IMR-90 (cell line): ENCODE data around the gene ELL2. TPM values are rescaled to one million over a fixed set of nuclear protein-coding genes. Genes with fewer than 3 reads are reported as not detected.

Experiments
- ATAC-seq: fragments of 200-7000 bp; cut with Tn5 transposase; 2 replicates; pipeline ENCODE4 v1.9.1; 2020; ENCODE audit warnings: low read depth, mild to moderate bottlenecking, moderate library complexity
- BruUV-seq: library from RNA; stranded (reverse); fragments of 400-500 nt; replicated peaks from 2 replicates; lab custom pipeline; 2021; lab: Mats Ljungman, UMichigan
- CTCF ChIA-PET: fragments of 300-600 bp; formaldehyde crosslinking; extraction: SDS; loops from one replicate; lab custom pipeline; 2021; ENCODE audit warnings: antibody characterized with exemption; lab: Yijun Ruan, JAX
- POLR2A ChIA-PET: fragments of 300-600 bp; sonication (Branson Sonifier 250); formaldehyde crosslinking; loops from one replicate; lab custom pipeline; 2022; ENCODE audit warnings: antibody characterized with exemption; ENCODE audit not compliant: unreplicated experiment; lab: Charles Lee
- DNase-seq: peaks from one replicate; pipeline ENCODE4 v3.0.0; 2013
- H2AFZ ChIP-seq: replicated peaks from 2 replicates; pipeline ENCODE3; 2013; ENCODE audit warnings: low read length, mild to moderate bottlenecking; ENCODE audit not compliant: poor library complexity
- H2AK5ac ChIP-seq: 2 replicates; pipeline ENCODE4 v1.6.1; 2013; ENCODE audit warnings: low read depth, low read length, inconsistent platforms
- H2AK9ac ChIP-seq: replicated peaks from 2 replicates; pipeline ENCODE3; 2013; ENCODE audit warnings: mild to moderate bottlenecking, low read depth, low read length, moderate library complexity; ENCODE audit not compliant: poor library complexity
- H2BK120ac ChIP-seq: 2 replicates; pipeline ENCODE4 v1.6.1; 2013; ENCODE audit warnings: low read depth, low read length, inconsistent platforms
- H2BK15ac ChIP-seq: 3 replicates; pipeline ENCODE4 v1.6.1; 2013; ENCODE audit warnings: low read depth, low read length, inconsistent platforms
- H2BK20ac ChIP-seq: 2 replicates; pipeline ENCODE4 v1.6.1; 2013; ENCODE audit warnings: low read depth, mild to moderate bottlenecking, inconsistent platforms, low read length, moderate library complexity
- H2BK5ac ChIP-seq: 2 replicates; pipeline ENCODE4 v1.6.1; 2013; ENCODE audit warnings: mild to moderate bottlenecking, low read depth, low read length, inconsistent platforms; ENCODE audit not compliant: poor library complexity, severe bottlenecking
- H3K14ac ChIP-seq: replicated peaks from 2 replicates; pipeline ENCODE4 v1.6.1; 2013; ENCODE audit warnings: low read depth, low read length, inconsistent platforms
- H3K18ac ChIP-seq: 2 replicates; pipeline ENCODE4 v1.6.1; 2013; ENCODE audit warnings: low read depth, low read length, control low read depth
- H3K23ac ChIP-seq: 2 replicates; pipeline ENCODE4 v1.6.1; 2013; ENCODE audit warnings: low read depth, low read length, inconsistent platforms
- H3K27ac ChIP-seq: 2 replicates; pipeline ENCODE4 v1.5.1; 2013; ENCODE audit warnings: mild to moderate bottlenecking, control low read depth, low read length; ENCODE audit not compliant: insufficient read depth
- H3K27me3 ChIP-seq: 2 replicates; pipeline ENCODE4 v1.6.1; 2013; ENCODE audit warnings: low read length; ENCODE audit not compliant: control insufficient read depth, insufficient read depth
- H3K36me3 ChIP-seq: 2 replicates; pipeline ENCODE4 v1.6.1; 2013; ENCODE audit warnings: low read length, mixed read lengths; ENCODE audit not compliant: control insufficient read depth, insufficient read depth
- H3K4ac ChIP-seq: 2 replicates; pipeline ENCODE4 v1.6.1; 2013; ENCODE audit warnings: low read depth, low read length, inconsistent platforms
- H3K4me1 ChIP-seq: 2 replicates; pipeline ENCODE4 v1.6.1; 2013; ENCODE audit warnings: low read length, mixed read lengths; ENCODE audit not compliant: control insufficient read depth, insufficient read depth
- H3K4me2 ChIP-seq: 2 replicates; pipeline ENCODE4 v1.6.1; 2013; ENCODE audit warnings: low read depth, mild to moderate bottlenecking, control low read depth, low read length, moderate library complexity
- H3K4me3 ChIP-seq: 2 replicates; pipeline ENCODE4 v1.5.1; 2013; ENCODE audit warnings: low read depth, mild to moderate bottlenecking, control low read depth, low read length, moderate library complexity; ENCODE audit not compliant: insufficient read depth
- H3K56ac ChIP-seq: 2 replicates; pipeline ENCODE4 v1.6.1; 2013; ENCODE audit warnings: low read length, inconsistent platforms; ENCODE audit not compliant: insufficient read depth; ENCODE audit errors: extremely low read depth
- H3K79me1 ChIP-seq, 2 experiments: 2 replicates each; pipeline ENCODE4 v1.6.1; 2013; ENCODE audit warnings: low read length in 2 of 2, inconsistent platforms in 1 of 2, low read depth in 1 of 2
- H3K9ac ChIP-seq: 2 replicates; pipeline ENCODE4 v1.6.1; 2013; ENCODE audit warnings: low read depth, low read length, control low read depth
- H3K9me1 ChIP-seq: 2 replicates; pipeline ENCODE4 v1.6.1; 2013; ENCODE audit warnings: low read length, inconsistent platforms; ENCODE audit not compliant: insufficient read depth
- H3K9me3 ChIP-seq: 2 replicates; pipeline ENCODE4 v1.6.1; 2013; ENCODE audit warnings: low read length; ENCODE audit not compliant: control insufficient read depth, insufficient read depth
- H4K20me1 ChIP-seq: 2 replicates; pipeline ENCODE4 v1.6.1; 2013; ENCODE audit warnings: low read length, inconsistent platforms; ENCODE audit not compliant: insufficient read depth
- H4K5ac ChIP-seq: 2 replicates; pipeline ENCODE4 v1.6.1; 2013; ENCODE audit warnings: mild to moderate bottlenecking, low read depth, low read length, control low read depth
- H4K8ac ChIP-seq, 2 experiments: 2 replicates each; pipeline ENCODE4 v1.6.1; 2013; ENCODE audit warnings: low read depth in 2 of 2, low read length in 2 of 2, control low read depth in 1 of 2, inconsistent platforms in 1 of 2
- H4K91ac ChIP-seq: 2 replicates; pipeline ENCODE4 v1.6.1; 2013; ENCODE audit warnings: low read depth, low read length, inconsistent platforms; ENCODE audit not compliant: insufficient read depth
- CHD1 ChIP-seq: IDR thresholded peaks from 2 replicates; pipeline ENCODE4 v1.6.1; 2012; ENCODE audit warnings: low read depth, low read length, improper control_type of control experiment
- MAFK ChIP-seq: IDR thresholded peaks from 2 replicates; pipeline ENCODE4 v1.6.1; 2012; ENCODE audit warnings: low read depth, low read length, improper control_type of control experiment
- MXI1 ChIP-seq: IDR thresholded peaks from 2 replicates; pipeline ENCODE4 v1.6.1; 2012; ENCODE audit warnings: low read depth, mild to moderate bottlenecking, low read length, moderate library complexity, borderline replicate concordance
- RAD21 ChIP-seq: IDR thresholded peaks from 2 replicates; pipeline ENCODE4 v1.6.1; 2012; ENCODE audit warnings: low read length, improper control_type of control experiment
- RFX5 ChIP-seq: IDR thresholded peaks from 2 replicates; pipeline ENCODE4 v1.8.0; 2012; ENCODE audit warnings: low read depth, mild to moderate bottlenecking, low read length, moderate library complexity
- SMC3 ChIP-seq: fragments of 150-350 bp; IDR thresholded peaks from 2 replicates; pipeline ENCODE4 v1.6.1; 2016; ENCODE audit warnings: low read depth, mild to moderate bottlenecking, antibody characterized with exemption, low read length, moderate library complexity
- WGBS, 2 experiments: methylation state at CpG; one replicate each; pipeline versions ENCODE4 v1.1.5 to v1.1.7; 2013; ENCODE audit warnings: missing lambda C conversion rate in 2 of 2; ENCODE audit not compliant: insufficient read length in 1 of 2; ENCODE audit errors: extremely low coverage in 2 of 2; 5-methylcytosine and 5-hydroxymethylcytosine counted together
- dilution Hi-C: fragments of 300-500 bp; cut with HindIII; formaldehyde crosslinking; loops from one replicate; pipeline ENCODE4 v1.14.3; 2018; ENCODE audit warnings: low sequenced_read_pairs; ENCODE audit not compliant: unreplicated experiment
- in situ Hi-C: fragments of 300-500 bp; cut with MboI; formaldehyde crosslinking; loops from 3 replicates; pipeline ENCODE4 v1.14.3; 2019; ENCODE audit warnings: low sequenced_read_pairs, inconsistent platforms, mixed read lengths
- intact Hi-C: fragments of 100-400 bp; cut with micrococcal nuclease; formaldehyde crosslinking; loops from 2 replicates; pipeline ENCODE4 v1.10.0; 2022
- polyA plus RNA-seq, 3 experiments: library from polyadenylated mRNA; depleted of rRNA; stranded (reverse); fragments of >200 nt; gene quantifications; 2 replicates each; pipeline ENCODE4 v1.2.3, GENCODE V29; 2012; ENCODE audit warnings: low replicate concordance in 1 of 3
- total RNA-seq: library from RNA; depleted of rRNA; stranded (reverse); fragments of >200 nt; gene quantifications from 2 replicates; pipeline ENCODE4 v1.2.3, GENCODE V29; 2012

Gene ELL2
- total and polyA plus RNA-seq, 2 of the 4 experiments (the other 2 are of a cell fraction) = 61.4 to 92.5 TPM

DNA sequence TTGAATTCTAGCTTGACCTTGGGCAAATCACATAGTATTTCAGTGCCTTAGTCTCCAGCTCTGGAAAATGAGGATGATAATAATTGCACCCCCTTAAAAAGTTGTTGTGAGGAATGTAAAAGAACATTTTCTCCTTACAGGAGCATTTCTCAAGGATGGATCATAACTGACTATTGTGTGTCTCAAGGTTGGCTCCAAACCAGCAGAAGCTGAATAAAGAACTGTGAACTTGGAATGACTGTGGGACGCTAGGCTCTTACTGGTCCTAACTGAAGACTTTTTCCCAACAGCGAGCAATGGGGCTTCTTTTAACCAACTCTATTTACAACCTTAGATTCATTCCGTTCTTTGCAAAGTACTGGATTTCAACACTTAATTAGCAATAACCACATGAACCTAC lies 113.0 kb downstream of the ELL2 start:
- in situ Hi-C loops = loop anchor here (10.0 kb wide), 2 partner anchors 184 to 294 kb away; partner anchors contain the start of genes ARSK and SKIC3
- Histone ChIP-seq H3K9ac (no peak overlapping the region; the same call in 1 of the 2 replicates), H3K4me2 (no peak overlapping the region; the same call in 1 of the 2 replicates), H3K4ac (no peak overlapping the region), H4K5ac (no peak overlapping the region), H3K9me3 (no peaks in the 10 kb centered on the region), H2AK9ac (no peak overlapping the region), H3K79me1 (0 out of 4 replicates have a peak, but pooled peaks cover 0 to 3% of the 10 kb centered on the region in 2 experiments), H3K9me1 (0 out of 2 replicates have a peak, but pooled peaks cover 7% of the 10 kb centered on the region), H3K14ac (no peak overlapping the region; the same call in 1 of the 2 replicates), H4K91ac (no peak overlapping the region), H2BK5ac (peak overlapping the region; percentile 24), H3K27me3 (no peaks in the 10 kb centered on the region), H3K18ac (peak overlapping the region; percentile 28; the same call in 1 of the 2 replicates), H3K4me1 (peaks cover 5% of the 10 kb centered on the region), H3K36me3 (no peaks in the 10 kb centered on the region), H4K8ac (no peak overlapping the region), H3K27ac (no peak overlapping the region), H2AFZ (no peak overlapping the region), H2BK120ac (peak overlapping the region; percentile 30), H2BK20ac (peak overlapping the region; percentile 11; the same call in 1 of the 2 replicates), H2AK5ac (no peak overlapping the region), H4K20me1 (no peaks in the 10 kb centered on the region), H2BK15ac (no peak overlapping the region), H3K4me3 (no peak overlapping the region), H3K56ac (no peak overlapping the region), H3K23ac (no peak overlapping the region)
- TF ChIP-seq RAD21 (no peak), MXI1 (no peak), CHD1 (no peak), MAFK (no peak), RFX5 (no peak), SMC3 (no peak)
- no TSS peak for BruUV-seq
- intact Hi-C loops = loop anchor here (5.0 kb wide), 1 partner anchor 291 kb away; the partner anchor contains the start of gene ARSK
- dilution Hi-C loops = no loop called here
- ATAC-seq (peak; percentile 16; the same call in 1 of the 2 replicates), DNase-seq (peak; percentile 73)
- POLR2A ChIA-PET = interaction anchor here (0.5 kb wide), 1 partner anchor 107 kb away, joined by 18 read pairs; no protein-coding TSS in a partner anchor
- WGBS, 2 experiments = 95% methylated on average over 2 of the region's 3 CpGs; no CpG with 5 or more reads in 1 of the 2 experiments
- CTCF ChIA-PET = interaction anchor here (0.6 to 2.7 kb wide), 4 partner anchors 68 to 482 kb away, joined by 3 to 12 read pairs (median 3); no protein-coding TSS in a partner anchor
